HG03558 (cell line): ENCODE data around the gene PDIK1L.

ENCODE experiments used
- ATAC-seq: cut with Tn5 transposase; IDR thresholded peaks from one replicate; pipeline ENCODE4 v1.9.1; 2021; ENCODE audit warnings: moderate number of reproducible peaks; ENCODE audit not compliant: unreplicated experiment; ENCODE audit errors: extremely low read depth

Gene PDIK1L

DNA sequence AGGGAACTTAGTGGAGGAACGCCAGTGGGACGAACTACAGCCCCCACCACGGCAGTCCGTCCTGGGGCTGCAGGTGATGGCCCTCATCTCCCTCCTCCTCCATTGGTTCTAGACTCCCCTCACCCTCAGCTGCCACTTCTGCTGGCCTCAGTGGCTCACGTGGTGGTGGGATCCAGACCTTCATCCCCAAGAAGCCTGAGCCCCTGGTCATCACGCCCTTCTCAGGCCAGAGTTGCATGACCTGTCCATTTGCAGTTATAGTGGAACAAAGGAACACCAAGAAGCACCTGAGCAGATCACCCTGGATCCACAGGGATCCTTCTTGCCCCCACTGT, 34.3 kb downstream of the PDIK1L start:
- no peak for ATAC-seq

DNA sequence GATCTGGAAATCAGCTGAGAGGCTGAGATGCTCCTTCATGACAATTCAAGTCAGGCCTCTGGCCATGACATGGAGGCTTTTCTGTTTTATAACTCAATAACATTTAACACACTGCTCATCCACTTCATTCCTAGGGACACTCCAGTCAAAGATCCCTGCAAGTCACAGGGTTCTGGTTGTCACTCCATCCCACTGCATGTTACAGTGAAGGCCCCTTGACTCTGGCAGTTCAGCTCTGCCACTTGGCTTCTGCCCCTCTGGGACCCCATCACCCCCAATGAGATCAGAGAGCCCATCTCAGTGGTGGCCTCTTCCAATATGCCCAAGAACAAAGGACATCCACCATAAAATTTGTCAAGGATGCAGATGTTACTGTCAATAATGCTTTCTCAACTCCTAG, 37.3 kb downstream of the PDIK1L start:
- ATAC-seq: no peak

DNA sequence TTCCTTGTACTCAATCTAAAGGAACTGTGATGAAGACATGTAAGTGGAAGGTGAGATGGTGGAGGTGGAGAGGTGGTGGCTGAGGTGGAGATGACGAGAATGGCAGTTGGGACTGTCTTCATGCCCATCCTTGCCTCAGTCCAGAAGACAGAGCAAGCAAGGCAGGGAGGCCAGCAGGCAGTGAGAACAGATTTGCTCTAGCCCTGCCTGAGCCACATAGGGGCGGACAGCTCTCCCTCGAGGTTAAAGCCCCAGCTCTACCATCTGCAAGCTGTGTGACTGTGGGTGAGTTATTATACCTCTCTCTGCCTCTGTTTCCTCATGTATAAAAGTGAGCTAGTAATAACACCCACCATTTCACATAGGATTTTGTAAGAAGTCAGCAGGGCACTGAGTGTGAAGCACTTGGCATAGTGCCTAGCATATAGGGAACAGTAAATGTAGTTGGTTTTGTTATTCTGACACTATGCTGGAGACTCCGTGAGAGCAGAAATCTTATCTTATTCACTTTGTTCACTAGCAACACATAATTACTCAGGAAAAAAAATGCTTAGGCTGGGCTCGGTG, 42.4 kb downstream of the PDIK1L start:
- no peak for ATAC-seq

DNA sequence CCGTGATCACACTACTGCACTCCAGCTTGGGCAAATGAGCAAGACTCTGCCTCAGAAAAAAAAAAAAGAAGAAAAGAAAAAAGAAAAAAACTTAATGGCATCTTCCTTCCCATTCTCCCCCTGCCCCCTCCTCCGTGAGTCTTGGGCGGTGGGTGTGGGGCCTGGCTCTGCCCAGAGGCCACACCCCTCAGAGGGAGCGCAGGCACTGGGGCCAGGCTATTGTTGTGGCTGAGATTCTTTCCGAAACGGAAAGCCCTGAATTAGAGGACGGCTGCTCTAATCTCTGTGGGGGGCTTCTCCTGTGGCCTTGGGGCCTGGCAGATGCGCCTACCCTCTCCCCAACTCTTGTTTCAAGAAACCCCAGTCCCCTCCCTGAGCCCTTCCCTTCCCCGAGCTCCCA, 43.1 kb downstream of the PDIK1L start:
- ATAC-seq: no peak

DNA sequence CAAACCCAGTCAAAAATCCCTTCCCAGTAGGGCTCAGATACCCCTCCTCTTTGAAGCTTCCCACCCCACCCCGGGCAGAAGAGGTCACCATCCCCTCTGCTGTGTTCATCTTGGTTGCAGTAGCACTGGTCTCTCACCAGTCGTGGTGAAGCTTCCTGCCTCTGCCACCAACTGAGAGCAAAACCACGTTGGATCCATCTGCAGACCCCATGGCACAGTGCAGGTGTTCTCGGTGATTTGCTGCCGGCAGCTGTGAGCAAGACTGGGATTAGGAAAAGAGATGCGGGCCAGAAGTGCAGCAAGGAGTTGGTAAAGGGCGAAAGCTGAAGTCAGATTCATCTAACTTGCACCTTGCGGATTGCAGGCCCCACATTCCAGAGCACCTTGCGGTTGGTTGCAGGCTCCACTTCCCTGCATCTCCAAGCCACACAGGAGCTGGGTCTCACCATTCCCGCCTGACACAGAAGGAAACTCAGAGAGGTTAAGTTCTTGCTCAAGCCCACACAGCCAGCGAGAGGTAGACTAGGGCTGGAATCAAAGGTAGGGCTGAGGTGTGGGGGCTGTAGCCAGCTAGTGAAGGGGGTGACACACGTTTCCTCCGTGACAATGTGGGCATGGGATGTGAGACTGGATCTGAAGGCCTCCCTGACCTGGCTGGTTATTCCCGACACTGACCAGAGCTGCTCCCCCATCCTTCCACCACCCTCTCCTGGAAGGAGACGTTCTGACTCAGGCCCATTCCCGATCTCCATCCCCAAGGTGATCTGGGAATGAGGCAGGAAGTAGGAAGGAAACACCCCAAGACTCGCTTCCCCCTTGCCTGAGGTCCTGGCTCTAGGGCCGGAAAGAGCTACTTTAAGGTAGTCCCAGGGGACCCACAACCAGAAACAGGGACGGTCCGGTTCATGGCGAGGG, 44.0 kb downstream of the PDIK1L start:
- no peak for ATAC-seq

DNA sequence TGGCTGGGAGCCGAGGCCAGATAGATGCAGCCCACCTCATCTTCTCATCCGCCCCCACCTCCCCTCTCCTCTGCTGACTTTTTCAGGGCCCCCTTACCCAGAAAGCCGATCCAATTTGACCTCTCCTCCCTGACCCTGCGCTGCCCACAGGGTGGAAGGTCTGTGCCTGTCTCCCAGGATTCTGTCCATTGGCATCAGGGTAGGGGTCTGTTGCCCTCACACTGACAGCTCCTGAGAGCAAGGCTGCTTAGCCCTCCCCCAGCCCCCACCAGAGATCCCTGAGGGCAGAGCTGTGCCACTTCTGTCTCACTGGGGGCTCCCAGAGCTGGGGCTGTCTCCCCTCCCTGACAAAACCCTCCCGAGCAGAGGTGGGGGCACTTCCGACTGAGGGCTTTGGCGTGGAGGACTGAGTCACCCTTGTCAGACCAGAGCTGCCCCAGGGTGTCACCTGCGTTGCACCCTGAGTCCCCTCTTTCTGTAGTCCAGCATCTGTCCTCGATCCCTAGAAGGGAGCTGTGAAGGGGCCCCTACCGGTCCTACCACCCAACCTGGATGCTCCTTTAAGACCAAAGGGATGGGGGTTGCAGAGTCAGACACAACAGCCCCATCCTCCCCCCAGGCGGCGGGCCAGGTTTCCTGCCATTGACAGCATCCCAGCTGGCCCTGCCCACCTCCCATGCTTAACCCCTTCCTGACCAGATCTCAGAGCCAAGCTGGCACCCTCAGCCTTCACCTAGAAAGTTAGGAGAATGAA, 44.8 kb downstream of the PDIK1L start:
- no peak for ATAC-seq

DNA sequence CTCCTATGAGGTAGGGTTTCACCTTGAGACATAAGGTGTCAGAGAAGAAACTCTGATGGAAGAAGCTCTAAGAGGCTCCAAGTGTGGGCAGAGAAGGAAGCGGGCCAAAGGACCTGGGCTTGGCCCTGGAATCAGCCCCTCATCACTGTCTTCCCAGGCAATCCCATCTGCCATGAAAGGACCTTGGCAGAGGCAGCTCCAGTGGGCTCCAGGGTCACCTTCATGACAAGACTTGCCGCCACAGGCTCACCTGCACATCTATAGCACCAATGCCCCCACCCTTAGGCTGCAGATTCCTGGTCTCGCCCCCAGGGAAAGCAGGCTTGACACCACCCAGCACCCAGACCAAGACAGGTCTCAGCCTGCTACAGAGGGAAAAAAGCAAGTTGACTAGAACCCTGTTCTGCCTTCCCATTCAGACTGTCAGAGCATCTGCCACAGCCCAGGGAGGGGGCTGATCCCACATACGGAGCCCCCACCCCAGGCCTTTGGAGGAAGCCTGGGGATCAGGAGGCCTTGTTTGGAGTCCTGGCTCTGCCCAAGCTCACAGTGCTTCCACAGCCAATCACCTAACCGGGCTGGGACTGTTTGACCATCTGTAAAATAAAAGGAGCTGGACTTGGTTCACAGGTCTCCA, 46.8 kb downstream of the PDIK1L start:
- no peak for ATAC-seq

DNA sequence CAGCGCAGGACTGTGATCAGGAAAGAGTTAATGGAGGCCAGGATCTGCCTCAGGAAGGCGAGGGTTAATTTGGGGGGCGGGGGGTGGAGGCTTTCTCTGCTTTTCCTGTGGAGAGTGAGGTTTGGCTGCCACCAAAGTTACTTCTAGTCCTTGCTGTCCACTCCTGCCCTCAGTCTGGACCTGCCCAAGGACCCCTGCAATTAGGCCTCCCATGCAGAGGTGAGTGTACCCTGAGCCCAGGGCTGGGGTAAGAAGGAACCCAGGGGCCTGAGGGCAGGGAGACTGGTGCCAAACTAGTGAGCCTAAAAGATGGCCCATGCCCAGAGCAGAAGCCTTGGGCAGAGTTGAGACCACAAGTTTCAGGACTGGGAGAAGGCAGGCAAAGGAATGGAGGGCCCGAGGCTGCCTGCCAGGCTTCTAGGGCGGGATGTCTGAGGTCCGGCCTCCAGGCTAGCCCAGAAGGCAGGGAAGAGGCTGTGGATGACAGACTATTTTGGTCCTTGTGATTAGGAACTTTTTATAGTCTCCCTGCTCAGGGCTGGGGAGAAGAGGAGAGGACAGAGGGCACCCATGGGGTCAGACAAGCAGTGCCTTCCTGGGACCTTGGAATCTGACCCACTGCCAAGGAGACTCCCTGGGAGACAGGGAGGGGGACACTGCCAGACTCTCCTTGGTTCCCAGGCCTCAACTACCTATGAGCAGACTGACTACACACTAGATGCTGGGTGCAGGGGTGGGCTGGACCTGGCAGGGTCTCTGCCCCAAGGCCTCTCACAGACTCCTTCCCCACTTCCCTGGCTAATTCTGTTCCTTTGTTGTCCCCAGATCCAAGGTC, 47.5 kb downstream of the PDIK1L start, which contains the start of gene FAM110D:
FAM110D (plus strand) TSS at position 172 of the 835 bp plus-strand sequence. CDS start 2,213 bp downstream, outside the sequence.
- ATAC-seq: no peak

DNA sequence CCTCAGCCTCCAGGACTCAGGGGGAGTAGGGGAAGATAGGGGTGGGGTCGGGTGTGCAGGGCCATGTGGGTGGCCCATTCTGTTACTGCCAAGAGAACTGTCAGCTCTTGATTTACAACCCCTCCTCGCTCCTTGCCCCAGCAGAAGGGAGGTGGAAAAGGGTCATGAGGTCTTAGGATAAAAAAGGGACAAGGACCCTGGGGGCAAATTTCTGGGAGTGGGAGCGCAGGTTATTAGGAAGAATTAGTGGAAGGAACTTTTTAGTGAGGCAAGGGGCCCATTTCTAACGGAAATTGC, 48.1 kb downstream of the PDIK1L start:
- ATAC-seq: no peak

DNA sequence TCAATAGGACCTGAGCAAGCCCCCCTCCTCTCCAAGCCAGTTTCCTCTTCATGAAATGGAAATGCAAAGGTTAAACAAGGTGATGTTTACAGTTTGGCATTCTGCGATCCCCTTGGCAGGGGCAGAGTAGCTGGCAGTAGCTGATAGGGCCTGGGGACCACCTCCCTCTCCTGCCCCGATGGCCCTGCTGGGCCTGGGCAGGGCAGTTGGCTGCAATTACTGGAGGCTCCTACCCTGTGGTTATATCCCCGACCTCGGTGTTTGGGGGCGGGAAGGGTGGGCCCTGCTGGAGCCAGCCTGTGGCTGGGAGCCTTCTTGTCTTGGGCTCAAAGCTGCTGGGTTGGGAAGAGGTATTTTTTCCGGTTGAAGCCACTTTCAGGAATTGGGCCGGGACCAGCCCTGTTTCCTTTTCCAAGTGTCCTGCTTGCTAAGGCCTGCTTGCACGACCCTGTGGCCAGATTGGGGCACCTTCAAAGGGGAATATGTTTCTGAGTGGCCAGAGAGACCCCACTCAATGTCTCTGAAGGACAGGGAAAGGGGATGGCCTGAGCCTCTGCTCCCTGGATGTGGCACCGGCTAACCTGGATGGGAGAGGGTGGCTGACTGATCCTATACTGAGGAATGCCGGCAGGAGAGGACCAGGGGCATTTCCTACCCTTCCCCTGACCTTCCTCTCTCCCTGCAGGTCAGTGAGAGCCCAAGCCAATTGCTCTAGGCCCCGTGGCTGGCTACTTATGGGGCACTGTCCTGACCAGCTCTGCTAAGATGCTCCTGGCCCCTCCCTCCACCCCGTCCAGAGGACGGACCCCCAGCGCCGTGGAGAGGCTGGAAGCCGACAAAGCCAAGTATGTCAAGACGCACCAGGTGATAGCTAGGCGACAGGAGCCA, 49.1 kb downstream of the PDIK1L start:
- no peak for ATAC-seq

DNA sequence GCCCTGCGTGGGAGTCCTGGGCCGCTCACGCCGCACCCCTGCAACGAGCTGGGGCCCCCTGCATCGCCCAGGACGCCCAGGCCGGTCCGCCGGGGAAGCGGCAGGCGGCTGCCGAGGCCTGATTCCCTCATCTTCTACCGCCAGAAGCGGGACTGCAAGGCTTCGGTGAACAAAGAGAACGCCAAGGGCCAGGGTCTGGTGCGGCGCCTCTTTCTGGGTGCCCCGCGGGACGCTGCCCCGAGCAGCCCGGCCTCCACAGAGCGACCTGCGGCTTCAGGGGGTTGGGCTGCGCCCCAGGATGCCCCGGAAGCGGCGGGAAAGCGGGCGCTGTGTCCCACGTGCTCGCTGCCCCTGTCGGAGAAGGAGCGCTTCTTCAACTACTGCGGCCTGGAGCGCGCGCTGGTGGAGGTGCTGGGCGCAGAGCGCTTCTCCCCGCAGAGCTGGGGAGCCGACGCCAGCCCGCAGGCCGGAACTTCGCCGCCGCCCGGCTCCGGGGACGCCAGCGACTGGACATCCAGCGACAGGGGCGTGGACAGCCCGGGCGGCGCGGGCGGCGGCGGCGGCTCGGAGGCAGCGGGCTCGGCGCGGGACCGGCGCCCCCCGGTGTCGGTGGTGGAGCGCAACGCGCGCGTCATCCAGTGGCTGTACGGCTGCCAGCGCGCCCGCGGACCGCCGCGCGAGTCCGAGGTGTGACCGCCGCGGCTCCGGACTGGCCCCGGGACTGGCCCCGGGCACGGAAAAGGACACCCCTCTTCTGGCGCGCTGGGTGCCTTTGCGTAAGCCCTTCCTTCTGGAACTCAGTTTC, 50.0 kb downstream of the PDIK1L start:
- no peak for ATAC-seq

DNA sequence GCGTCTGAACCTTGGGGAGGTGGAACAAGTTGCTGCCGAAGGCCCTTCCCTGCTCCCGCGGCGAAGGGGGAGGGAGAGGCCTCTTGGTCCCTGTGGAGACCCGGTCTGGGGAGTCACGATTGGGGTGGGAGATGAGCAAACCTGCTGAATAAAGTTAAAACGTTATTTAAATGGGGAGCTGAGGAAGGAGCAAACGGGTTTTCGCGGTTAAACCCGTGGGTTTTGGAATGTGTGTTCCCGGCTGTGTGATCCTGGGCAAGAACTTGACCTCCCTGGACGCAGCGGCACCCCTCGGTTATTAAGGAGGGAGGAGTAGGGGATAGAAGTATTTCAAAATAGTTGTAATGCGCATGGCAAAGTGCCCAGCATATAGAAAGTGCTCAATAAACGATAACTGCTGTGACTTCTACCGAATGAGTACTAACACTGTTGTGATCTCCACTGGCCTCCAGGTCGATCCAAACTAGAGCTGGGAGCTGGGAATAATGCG, 50.6 kb downstream of the PDIK1L start:
- ATAC-seq: no peak

DNA sequence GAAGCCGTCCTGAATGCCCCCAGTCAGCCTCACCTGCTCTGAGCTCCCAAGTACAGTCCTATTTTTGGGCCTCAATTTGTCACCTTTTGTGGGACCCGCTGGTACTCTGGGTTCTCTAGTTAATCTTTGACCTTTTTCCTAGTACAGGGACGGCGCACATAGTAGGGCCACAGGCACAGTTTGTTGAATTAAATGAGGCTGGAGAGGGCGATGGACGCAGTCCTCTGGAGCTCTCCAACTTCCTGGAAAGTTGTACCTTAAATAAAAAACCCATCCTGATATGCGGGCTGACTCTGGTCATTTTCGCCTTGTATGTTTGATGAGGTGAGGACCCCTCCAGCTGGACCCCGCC, 52.0 kb downstream of the PDIK1L start:
- no peak for ATAC-seq

DNA sequence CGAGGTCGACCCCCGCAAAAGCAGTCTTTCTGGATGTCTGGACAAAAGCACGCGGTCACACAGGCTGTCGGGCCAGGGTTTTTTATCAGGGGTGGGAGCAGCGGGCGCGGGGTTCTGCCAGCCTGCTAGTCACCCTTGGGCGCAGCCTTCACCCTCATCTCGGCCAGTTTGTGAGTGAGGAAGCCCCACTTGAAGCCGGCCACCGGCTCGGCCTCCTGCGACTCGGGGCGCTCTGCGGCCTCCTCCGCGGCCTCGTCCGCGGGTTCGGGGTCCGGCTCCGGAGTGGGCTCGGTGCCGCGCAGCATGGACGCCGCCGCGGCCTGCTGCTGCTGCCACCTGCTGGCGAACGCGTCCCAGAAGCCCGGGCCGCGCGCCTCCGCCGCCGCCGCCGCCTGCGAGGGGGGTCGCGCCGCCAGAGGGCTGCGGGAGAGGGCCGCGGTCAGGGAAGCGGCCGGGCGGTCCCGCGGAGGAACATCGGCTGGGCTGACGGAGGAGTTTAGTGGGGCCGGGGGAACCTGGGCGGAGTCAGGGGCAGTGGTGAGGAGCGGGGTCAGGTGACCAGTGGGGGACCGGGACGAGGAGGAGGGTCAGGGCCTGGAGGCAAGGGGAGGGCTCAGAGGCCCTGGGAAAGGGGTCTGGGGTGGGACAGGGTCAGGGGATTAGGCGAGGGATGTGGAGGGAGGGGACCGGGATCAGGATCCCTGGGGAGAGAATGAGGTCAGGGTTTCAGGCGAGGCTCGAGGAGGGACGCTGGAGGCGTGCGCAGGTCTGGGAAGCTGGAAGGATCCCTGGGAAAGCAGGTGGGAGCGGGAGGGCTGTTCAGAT, 52.6 kb downstream of the PDIK1L start:
- ATAC-seq: no peak

DNA sequence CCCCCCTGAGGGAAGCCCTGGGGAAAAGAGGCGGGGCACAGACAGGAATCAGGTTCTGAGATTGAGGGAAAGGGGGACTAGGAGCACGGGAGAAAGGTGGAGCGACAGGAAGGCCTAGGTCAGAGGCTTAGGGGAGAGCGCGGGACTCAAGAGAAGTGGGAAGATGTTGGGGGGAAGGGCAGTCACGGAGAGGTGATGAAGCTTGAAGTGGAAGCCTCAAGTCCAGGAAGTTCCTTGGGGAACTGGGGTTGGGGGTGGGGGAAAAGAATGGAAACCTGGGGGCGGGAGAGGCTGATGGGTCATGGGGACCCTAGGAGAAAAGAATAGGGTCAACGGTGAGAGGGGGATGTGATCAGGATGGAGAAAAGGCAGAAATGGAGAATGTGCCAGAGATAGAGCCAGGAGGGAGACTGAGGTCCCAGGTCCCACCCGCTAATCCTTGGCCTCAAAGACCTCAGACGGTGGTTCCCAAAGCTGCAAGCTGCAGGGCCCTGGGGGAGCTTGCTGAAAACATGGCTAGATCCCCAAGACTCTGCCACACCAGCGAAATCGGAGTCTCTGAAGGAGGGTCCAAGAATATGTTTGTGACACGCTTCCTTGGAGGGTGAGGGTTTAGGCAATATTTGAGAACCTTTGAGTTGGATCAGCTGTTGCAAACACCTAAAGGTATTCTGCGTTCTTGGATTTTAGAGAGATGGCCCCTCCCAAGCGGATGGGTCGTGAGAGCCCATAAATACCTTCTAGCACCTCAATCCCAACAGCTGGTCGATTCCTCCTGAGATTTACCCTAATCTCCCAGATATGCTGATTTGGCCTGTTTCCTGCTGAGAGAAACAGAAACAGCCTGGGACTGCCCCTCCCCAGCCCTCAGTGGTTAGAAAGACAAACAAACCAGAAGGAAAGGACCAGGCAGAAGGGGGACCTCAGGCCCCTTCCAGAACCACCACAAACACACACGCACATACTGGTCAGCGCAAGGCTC, 53.5 kb downstream of the PDIK1L start:
- no peak for ATAC-seq

DNA sequence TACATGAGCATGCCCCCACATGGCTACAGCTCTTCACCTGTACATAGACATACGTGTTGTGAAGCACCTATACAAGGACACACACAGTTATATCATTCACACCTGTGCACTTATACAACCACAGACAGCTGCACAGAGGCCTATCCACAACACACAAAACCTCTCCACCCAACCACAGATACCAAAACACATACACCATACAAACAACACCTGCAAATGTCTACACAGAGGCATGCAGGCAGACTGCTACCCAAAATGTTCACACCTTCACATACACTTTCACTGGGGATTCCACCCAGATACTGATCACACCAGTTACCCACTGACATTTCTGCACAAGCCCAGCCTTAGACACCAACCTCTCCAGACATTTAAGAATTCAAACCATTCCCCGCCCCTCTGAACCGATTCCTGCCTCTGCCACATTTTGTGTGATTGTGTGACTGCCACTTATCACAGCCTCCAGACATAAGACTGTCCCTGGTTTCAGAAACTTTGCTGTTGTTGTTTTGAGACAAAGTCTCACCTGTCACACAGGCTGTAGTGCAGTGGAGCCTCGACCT, 55.2 kb downstream of the PDIK1L start:
- ATAC-seq: no peak
